GM18951 (cell line): ENCODE data around the gene DOCK8.

Experiments
- POLR2A ChIP-seq: IDR thresholded peaks from 4 replicates; pipeline ENCODE4 v1.6.1; 2011; ENCODE audit warnings: mild to moderate bottlenecking; ENCODE audit not compliant: insufficient read length, insufficient read depth; ENCODE audit errors: extremely low read depth
- in situ Hi-C: fragments of 300-500 bp; cut with MboI; formaldehyde crosslinking; loops from one replicate; pipeline ENCODE4 v1.12.0; 2022; ENCODE audit warnings: low sequenced_read_pairs, mixed read lengths, inconsistent platforms; ENCODE audit not compliant: unreplicated experiment

The DOCK8 gene

DNA sequence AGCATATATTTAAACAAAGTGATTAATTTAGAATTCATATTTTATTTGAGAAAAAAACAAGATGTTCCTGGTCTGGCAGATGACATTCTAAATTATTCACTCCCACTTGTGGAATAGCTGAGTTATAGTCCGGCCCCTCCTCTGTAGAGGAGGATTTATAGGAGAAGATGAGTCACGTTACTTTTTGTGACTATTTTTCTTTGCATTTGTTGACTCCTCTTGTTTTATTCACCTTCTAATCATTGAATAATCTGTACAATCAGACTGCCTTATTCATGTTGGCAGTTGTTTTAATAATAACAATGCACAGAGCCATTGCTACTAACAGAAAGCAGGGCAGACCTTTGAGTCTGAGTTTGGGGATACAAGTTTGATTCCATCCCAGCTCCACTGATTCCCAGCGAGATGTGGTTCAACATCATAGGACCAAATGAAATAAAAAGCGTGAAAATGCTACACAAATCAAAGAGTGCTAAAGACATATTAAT, 23.2 kb downstream of the DOCK8 start:
- in situ Hi-C loops: no loop called here
- TF ChIP-seq POLR2A: no peak

DNA sequence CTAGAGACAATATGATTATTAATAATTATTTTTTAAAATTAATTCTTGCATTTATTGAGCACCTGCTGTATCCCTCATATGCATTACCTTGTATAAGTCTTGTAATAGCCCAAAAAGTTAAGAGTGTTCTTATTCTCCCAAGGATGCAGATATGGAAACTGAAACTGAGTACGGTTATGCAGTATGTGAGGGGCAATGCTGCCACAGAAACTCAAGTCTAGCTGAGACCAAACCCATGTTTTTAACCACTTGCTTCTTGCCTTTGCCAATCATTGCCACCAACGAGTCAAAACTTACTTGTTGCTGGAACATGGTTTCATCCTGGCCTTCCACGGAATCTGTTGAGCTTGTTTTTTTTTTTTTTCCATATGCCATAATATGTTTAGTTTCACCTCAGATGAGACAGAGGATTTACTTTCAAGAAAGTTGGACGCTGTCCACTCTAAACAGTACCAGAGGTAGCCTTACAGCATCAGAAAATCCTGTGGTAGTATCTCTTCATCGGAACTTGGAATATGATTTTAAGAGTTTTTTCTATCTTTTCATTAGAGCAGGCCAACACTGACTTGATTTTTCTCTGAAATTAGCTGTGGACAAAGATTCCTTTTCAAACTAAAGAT, 27.9 kb downstream of the DOCK8 start:
- in situ Hi-C loops: no loop called here

DNA sequence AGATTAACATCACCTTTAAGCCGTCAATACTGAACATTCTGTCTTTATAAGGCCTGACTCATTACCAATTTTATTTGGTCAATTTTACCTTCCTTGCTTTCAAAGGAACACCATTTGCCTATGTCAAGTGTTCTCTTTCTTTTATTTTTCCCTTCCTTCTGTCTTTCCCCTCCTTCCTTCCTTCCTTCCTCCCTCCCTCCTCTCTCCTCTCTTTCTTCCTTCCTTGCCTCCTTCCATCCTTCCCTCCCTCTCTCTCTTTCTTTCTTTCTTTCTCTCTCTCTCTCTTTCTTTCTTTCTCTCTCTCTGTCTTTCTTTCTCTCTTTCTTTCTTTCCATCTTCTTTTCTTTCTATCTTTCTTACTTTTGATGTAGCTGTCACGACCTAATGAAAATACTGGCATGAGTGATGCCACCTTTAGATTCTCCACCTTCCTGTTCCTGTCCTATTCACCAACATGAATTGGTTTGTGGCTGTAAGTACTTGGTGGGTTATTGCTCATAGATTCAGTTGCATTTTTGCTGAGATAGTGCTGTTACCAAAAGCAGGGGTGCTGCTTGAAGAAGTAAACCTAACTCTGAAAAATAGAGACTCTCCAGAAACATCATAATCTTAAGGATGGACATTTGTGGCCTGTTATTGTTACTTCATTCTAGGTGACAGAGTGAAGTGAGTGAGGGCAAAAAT, 33.8 kb downstream of the DOCK8 start:
- in situ Hi-C loops: no loop called here
- no peak for TF ChIP-seq POLR2A

More for the DNA sequence above, 27.9 kb downstream of the DOCK8 start:
- TF ChIP-seq POLR2A: no peak

DNA sequence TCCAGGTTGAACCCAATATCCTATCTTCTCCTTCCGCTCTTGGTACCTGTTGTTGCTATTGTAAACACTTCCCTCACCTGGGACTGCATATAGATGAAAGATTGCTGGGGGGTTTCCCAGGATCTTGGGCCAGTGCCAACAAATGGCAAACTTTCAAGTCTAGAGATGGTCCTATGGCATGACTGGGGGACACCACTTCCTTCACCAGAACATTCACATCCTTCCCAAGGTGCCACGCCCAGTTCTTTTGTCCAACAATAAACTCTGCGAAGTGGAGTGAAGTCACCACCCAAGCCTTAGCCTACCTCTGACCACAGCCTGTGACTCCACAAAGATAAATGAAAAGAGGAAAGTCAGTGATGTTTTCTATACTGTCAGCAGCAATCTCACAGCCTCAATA, 34.4 kb downstream of the DOCK8 start:
- in situ Hi-C loops: no loop called here
- TF ChIP-seq POLR2A: no peak

DNA sequence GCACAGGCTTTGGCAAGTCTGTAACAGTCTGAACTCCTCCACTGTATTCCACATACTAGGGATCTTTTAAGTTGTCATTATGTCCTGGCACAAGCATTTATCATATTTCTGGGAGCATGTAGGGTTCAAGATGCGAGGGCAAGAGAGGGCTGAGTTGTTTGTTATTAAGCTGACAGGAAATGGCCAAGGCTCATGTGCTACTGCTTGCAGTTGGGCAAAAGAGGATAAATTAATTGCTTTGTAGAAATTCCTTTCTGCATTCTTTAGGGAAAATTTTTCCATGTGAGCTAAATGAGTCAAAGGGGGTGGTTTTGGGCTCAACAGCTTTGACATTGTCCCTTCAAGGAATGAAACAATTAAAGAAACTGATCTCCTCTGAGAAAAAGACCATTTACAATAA, 35.4 kb downstream of the DOCK8 start:
- in situ Hi-C loops: no loop called here
- TF ChIP-seq POLR2A: no peak

DNA sequence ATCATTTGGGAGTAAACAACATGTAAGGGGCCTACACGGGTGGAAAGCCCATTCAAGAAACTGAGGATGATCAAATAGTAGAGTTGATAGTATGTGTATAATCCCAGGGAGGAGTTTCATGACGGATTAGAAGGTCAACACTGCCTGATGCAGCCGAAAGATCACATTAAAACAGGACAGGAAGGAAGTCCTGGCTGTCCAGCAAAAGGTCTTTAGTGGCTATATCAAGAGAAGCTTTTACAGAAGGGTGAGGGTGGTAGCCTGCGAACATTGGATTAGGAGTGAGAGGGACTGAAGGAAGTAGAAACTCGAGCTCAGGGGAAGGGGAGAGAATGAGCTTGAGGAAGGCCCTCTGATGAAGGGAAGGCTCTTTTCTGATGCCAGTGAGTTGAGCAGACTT, 36.0 kb downstream of the DOCK8 start:
- in situ Hi-C loops: no loop called here
- TF ChIP-seq POLR2A: no peak

DNA sequence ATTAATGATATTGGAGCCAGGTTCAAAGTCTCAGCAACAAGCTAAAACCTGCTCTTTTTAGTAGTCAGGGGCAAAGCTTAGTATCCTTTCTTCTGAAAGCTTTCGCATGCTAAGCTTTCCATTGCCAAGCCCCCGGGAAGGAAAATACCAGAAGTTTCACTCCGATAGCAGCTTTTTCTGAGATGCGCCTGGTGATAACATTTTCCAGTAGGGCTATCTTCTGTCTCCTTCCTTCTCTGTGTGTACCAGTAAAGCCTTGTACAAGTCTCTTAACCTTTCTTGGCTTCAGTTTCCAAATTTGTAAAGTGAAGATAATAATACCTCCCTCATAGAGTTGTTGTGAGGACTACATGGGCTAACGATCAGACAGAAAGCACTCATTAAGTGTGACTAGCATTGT, 36.7 kb downstream of the DOCK8 start:
- no peak for TF ChIP-seq POLR2A
- in situ Hi-C loops: no loop called here

DNA sequence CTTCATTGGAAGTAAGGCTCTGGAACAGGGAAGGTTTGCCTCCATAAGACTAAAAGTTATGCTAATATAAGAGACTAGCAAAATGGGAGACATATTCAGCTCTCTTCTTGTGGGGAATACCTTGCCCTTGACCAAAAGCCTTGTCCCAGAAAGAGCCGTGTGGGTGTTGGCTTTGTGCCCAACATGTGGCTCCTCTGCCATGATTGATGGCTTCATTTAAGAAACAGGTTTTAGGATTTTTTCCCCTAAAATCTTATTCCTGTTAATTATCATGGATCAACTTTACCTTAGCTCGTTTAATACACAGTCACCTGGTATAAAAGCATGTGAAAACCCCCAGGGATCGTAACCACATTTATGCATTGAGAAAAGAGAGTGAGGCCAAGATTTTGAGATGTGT, 38.9 kb downstream of the DOCK8 start:
- in situ Hi-C loops: no loop called here

DNA sequence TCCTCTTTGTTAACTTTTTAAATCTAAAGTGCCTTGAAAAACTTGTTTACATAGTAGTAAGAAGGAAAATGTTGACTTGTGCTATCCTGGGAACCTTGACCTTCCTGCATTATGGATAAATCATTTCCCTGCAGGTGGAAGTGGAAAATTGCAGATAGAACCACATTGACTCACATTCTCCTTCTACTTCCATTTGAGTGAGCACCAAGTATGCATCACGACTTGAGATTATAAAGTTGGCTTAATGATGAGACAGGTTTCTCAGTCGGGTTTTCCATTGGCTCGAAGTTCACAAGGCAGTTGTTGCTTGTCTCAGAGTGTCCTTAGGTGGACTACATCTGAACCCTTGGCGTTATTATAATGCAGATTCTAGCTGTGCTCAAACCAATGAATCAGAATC, 39.9 kb downstream of the DOCK8 start:
- in situ Hi-C loops: no loop called here
- TF ChIP-seq POLR2A: no peak

More for the DNA sequence above, 38.9 kb downstream of the DOCK8 start:
- no peak for TF ChIP-seq POLR2A

DNA sequence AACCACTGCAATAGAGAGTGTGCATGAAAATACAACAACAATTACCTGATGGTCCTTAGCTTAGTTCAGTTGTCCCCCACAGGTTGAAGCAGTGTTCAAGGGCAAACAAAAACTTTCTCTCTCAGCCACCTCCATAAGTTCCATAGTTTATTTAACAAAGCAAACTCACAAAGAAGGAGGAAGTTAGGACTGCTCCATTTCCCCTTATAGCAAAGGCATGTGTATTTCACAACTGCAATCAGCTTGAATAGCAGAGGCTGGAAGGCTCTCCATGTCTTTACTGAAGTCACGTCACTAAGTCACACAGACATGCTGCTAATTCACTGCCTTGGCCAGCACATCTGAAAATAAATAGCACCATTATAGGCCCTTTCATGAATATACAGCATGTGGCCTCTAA, 43.3 kb downstream of the DOCK8 start:
- in situ Hi-C loops: no loop called here
- no peak for TF ChIP-seq POLR2A

DNA sequence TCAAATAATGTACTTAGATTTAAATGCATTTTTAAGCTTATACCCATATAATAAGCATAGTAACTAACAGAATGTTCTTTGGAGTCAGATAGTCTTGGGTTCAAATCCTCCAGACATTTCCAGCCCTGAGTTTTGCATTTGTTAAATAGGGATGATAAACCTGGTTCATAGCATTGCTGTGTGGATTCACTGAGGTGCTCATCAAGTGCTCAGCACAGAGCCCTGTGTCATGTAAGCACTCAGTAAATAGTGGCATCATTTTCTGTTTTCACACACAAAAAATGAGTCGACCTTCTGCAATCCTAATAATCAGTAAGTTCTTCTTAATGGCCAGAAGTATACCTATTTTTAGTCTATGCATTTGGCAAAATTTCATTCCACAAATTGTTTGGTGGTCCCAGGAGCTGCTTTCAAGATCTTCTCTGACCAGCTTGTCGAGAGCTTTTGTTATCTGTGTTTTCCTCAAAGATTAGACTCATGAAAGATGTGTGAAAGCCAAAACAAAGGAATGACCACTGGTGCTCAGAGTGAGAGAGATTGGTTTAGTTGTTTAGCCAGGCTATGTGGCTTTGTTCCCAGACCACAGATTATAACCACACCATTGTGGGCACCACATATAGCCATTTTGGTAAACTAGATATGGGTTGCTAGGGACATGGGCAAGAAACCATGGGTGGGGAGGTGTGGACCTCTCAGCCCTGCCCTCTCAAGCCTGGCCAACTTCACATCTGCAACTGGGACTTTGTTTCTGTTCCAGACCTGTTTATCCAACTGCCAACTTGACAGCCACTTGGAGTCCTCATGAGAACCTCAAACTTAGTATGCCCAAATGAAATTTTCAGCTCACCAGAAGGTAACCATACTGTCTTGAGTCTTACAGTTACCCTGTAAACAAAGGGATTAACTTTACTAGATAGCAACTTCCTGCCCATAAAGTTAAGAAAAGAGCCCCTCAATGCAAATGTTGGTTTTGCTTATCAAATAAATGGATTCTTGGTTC, 45.0 kb downstream of the DOCK8 start:
- no peak for TF ChIP-seq POLR2A
- in situ Hi-C loops: no loop called here

DNA sequence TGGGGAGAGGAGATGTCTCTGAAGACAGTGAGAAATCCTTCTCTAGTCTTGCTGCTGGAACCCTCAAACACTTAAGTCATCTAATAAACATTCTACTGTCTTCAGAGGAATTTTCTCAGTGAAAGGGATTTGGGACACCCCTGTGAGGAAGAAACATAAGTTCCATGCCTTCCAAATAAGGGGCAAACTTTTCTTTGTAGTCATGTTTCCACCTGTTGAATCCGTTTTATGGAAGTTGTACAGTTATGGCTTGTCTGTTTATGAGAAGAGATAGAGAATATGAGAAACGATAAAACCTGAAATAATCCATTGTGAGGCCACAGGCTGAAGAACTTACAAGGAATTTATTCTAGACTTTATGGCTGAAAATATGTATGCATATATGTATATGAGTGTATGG, 49.6 kb downstream of the DOCK8 start:
- in situ Hi-C loops: no loop called here
- no peak for TF ChIP-seq POLR2A

DNA sequence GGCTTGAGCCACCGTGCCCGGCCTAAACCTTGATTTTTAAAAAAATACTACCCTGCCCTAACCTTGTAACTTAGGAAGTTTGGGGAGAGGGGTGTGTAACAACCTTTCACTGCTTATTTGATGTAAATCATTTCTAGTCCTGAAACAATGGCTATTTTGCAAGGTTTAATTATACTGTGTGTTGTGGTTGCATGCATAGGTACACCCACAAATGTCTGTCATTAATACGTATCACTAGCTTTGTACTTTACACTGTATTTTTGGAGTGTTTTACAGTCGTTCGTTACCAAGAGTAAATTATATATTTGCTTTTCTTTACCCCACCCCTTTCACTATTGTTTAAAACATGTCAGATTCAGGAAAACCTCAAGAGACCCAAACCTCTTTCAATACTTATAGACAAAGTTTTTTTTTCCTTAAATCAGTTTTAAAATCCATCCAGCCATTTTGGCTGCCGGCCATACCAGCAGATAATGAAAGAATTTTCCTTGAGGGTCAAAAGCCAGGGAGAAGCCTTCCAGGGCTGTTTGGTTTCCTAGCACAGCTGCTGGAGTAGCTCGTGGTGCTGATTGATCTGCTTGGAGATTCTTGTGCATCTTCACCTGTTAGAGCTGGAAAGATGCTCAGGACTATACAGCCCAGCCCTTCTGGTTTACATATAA, 50.7 kb downstream of the DOCK8 start:
- in situ Hi-C loops: no loop called here
- TF ChIP-seq POLR2A: no peak
